KOPT-K1 (cell line): ENCODE data around the gene UBXN11.
A peak's percentile ranks its signal among the peaks of the same experiment; 100 is the strongest.

Experiments used
- H3K27ac ChIP-seq: fragments of 200-600 bp; sonication (generic); 2 replicates; pipeline ENCODE4 v1.5.1; 2016; ENCODE audit warnings: antibody characterized with exemption, mild to moderate bottlenecking, low read depth, low read length; ENCODE audit not compliant: poor library complexity, severe bottlenecking
- H3K36me3 ChIP-seq: fragments of 200-600 bp; sonication (generic); 2 replicates; pipeline ENCODE4 v1.5.1; 2017; ENCODE audit warnings: antibody characterized with exemption, mild to moderate bottlenecking, low read length, moderate library complexity; ENCODE audit not compliant: insufficient read depth
- H3K9me3 ChIP-seq: fragments of 200-600 bp; sonication (generic); 2 replicates; pipeline ENCODE4 v1.5.1; 2017; ENCODE audit warnings: antibody characterized with exemption, low read length, mild to moderate bottlenecking; ENCODE audit not compliant: insufficient read depth, poor library complexity, severe bottlenecking

UBXN11 gene

DNA sequence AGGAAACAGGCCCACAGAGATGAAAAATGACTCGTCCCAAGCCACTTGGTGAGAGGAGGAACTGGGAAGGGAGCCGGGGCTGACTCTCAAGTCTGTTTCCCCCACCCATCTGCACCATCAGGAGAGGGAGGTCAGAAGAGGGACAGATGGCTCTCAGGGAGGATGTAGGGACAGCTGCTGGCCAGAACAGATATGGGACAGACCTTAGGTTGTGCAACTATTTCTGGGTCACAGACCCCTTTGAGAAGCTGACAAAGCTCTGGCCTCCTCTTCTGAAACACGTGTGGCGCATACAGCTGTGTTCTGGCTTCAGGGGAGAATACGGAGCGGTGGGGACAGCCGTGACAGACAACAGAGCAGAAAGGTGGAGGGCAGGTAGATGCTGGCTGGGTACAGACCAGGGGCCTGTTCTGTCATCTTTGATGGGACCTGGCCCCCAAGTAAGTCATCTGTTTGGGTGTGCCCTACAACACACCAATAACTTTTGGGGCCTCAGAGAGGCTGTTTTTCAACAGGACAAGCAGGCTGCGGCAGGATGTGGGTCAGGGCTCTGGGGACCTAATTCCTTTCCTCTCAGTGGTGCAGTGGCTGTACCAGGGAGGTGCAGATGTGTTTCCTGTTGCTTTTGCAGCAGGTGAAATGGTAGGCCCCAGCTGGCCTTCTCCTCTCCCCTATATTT is 19.3 kb downstream of the UBXN11 start:
- H3K36me3 ChIP-seq = peaks cover 11% of the 10 kb centered on the region; the same call in 1 of the 2 replicates
- H3K27ac ChIP-seq = peak overlapping the region; percentile 99
- H3K9me3 ChIP-seq = no peaks in the 10 kb centered on the region

DNA sequence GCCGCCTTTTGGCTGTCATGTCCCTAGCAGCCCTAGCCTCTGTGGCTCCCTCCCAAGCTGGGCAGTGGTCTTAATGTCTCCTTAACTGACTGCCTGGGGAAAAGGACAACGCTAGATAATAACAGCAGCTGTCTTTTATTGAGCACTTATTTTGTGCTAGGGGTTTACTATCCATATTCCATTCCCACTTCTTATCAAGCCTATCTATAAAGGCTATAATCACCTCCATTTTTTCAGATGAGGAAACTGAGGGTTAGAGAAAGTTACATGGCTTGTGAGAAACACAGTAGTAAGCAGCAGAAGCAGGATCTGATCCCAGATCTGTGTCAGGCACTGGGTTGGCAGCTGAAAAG is 20.4 kb downstream of the UBXN11 start:
- Histone ChIP-seq H3K9me3 (no peaks in the 10 kb centered on the region), H3K27ac (peak overlapping the region; percentile 99)

DNA sequence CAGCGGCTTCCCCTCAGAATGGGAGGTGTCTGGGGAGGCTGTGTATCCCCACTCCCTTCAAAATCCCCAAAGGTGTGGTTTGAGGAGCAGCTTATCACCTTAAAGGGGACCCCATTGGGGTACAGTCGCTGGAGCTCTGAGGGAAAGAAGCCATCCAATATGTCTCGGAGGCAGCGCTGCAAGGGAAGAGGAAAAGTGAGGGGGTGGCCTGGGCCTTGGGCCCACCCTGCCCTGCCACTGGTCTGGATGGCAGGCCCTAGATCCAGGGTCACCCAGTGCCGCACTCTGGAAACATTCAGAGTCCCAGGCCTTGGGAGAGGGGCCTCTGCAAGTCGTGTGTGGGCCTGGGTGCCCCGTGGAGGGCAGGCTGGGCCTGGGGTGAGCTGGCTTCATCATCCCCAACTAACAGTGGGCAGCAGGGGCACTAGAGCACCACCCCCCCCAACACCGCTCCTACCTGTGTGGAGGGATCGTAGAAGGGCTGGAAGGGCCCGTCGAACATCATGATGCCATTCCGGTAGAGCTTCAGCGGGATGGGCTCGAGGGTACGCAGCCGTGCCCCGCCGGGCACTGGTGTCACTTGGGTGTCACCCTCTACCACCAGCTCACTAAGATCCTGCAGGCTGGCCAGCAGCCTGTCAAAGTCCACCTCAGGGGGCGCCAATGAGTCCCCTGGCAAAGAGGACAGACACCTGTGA is 20.9 kb downstream of the UBXN11 start:
- H3K36me3 ChIP-seq = peaks cover 26% of the 10 kb centered on the region
- peak overlapping the region; percentile 99 for H3K27ac ChIP-seq
- no peaks in the 10 kb centered on the region for H3K9me3 ChIP-seq

More for the DNA sequence above, 20.4 kb downstream of the UBXN11 start:
- peaks cover 23% of the 10 kb centered on the region for H3K36me3 ChIP-seq

DNA sequence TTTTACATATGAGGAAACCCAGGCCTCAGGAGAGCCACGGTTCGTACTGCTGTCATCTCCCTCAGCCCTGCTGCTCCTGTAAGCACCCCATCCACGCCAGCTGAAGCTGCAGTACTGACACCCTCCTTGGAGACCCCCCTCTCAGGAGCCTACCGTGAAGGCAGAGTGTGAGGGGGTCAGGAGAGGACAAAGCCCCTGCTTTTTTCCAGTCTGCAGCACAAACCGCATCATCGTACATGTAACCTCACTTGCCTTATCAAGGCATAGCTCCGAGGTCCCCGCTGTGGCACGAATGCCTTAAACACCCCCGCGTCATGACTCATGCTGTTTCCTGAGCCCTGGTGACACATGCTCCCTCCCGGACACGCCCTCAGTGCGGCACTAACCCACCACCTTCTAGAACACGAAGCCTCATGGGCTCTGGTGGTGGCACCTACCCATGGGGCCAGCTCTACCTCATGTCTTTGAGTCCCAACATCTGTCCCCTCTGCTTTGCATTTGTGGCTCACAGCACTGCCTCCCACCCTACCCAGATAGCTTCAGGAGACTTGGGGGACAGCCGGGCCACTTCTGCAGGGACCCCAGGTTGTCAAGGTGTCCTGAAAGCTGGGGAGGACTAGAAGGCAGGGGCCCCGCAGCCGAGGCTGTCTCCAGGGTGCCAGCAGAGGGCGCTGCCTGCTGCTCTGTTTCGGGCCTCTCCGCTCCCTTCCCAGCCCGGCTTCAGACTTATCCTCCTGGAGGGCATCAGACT is 21.7 kb downstream of the UBXN11 start:
- peak overlapping the region; percentile 99 for H3K27ac ChIP-seq
- peaks cover 26% of the 10 kb centered on the region for H3K36me3 ChIP-seq
- H3K9me3 ChIP-seq = no peaks in the 10 kb centered on the region

DNA sequence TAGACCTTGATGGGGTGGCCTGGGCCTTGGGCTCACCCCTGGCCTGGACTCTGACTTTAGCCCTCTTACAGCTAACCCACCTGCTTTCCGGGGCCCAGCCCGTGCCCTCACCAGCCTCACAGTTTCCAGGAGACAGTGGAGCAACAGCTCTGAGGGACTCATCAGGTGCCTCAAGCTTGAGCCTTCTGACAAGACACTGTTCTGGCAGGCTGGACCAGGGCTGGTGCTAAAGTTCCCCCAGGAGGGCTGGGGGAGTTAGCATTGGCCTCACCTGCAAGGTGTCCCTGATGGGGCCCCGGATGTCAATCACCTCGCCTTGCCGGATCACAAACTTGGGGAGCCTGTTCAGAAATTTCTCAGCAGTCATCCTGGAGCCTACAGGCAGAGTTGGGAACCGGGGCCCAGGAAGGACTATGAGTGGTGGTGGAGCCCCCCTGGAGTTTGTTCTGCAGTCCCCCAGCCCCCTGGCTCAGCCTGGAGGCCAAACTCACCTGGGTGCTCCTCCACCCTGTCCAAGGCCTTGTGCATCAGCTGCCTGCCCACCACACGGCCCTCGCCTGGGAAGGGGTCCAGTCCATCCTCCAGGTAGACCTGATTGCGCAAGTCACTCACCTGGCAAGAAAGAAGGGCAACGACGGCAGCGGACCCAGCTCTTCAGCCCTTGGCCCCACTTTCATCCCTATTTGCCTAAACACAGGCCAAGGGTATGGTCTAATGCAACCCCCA is 22.4 kb downstream of the UBXN11 start:
- Histone ChIP-seq H3K36me3 (peaks cover 27% of the 10 kb centered on the region), H3K27ac (peak overlapping the region; percentile 99), H3K9me3 (no peaks in the 10 kb centered on the region)

DNA sequence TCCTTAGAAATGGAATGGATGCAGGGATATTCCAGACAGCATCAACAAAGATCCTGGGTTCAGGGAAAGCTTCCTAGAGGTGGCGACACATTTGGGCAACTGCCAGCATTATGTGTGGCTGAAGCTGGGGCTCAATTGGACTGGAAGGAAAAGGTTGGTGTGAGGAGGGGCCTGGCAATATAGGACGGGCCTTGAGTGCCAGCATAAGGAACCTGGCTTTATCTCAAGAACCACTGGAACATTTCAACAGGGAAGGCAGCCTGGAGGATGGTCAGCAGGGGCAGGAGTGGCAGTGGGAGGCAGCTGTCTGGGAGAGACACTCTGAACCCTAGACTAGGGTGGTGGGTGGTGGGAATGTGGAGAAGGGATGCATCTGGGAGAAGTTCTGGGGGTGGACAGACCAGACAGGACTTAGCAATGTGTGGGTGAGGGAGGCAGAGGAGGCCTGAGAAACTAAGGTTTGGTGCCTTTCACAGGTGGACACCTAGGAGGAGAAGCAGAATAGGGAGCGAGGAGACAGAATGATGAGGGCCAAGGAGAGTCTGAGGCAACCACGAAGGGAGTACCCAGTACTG is 23.1 kb downstream of the UBXN11 start:
- peaks cover 33% of the 10 kb centered on the region for H3K36me3 ChIP-seq
- H3K27ac ChIP-seq = peak overlapping the region; percentile 99
- no peaks in the 10 kb centered on the region for H3K9me3 ChIP-seq

DNA sequence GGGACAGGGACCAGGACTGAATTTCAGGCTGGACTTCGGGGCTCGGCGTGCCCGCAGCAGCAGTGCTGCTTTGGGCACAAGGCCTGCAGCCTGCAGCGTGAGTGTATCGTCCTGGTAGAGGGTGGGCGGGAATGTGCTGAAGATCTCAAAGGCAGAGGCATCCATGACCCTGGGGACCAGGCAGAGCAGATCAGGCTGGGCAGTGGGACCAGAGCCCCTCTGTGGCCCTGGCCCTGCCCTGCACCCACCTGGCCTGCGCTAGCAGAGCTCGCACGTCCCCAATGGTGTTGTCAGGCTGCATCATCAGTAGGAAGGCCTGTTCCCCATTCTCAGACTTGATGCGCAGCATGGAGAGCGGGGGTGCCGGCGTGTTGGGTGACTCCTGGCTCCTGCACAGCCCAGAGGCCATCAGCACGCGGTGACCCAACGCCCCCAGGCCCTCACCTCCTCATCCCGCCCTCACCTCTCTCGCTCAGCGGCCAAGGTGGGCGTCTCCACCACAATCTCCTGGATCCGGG is 24.0 kb downstream of the UBXN11 start:
- Histone ChIP-seq H3K9me3 (no peaks in the 10 kb centered on the region), H3K27ac (no peak overlapping the region), H3K36me3 (peaks cover 42% of the 10 kb centered on the region)

DNA sequence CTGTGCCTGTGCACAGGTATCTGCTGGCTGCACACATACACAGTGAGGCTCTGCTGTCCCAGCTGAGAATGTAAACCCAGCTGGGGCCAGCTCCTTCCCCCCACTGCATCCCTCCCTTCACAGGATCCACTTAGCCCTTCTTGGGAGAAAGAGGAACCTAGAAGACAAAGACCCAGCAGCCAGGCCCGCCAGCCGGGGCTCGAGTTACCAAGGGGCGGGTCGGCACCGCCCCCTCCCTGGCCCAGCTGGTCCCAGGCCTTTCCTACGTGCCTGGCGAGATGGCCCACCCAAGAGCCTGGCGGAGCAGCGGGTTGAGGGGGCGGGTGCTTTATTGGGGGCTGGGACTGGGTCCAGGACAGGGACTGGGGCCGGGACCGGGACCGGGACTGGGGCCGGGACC is 24.5 kb downstream of the UBXN11 start:
- Histone ChIP-seq H3K9me3 (no peaks in the 10 kb centered on the region), H3K36me3 (peaks cover 47% of the 10 kb centered on the region)

DNA sequence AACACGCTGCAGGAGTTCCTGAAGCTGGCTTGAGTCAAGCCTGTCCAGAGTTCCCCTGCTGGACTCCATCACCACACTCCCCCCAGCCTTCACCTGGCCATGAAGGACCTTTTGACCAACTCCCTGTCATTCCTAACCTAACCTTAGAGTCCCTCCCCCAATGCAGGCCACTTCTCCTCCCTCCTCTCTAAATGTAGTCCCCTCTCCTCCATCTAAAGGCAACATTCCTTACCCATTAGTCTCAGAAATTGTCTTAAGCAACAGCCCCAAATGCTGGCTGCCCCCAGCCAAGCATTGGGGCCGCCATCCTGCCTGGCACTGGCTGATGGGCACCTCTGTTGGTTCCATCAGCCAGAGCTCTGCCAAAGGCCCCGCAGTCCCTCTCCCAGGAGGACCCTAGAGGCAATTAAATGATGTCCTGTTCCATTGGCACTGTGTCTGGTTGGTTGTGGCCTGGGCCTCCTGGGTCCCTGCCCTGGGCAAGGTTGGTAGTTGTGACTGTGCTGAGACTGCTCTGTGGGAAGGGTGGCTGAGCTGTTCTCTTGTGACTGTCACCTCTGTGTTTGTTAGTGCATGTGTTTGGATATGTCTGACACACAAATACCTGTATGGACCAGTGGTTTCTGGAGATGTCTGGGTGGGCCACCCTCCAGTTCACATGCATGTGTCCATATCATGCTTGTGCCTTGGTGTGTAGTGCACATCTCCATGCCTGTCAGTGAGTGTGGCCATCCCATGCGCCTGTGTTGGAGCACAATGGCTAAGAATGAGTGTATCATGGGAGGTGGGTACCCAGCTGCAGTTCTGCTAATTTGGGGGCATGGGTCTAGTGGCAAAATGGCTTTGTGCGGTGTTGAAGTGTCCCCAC is 25.1 kb downstream of the UBXN11 start:
- peaks cover 54% of the 10 kb centered on the region for H3K36me3 ChIP-seq
- H3K27ac ChIP-seq = peak overlapping the region; percentile 73
- H3K9me3 ChIP-seq = no peaks in the 10 kb centered on the region

More for the DNA sequence above, 24.5 kb downstream of the UBXN11 start:
- H3K27ac ChIP-seq = peak overlapping the region; percentile 73

DNA sequence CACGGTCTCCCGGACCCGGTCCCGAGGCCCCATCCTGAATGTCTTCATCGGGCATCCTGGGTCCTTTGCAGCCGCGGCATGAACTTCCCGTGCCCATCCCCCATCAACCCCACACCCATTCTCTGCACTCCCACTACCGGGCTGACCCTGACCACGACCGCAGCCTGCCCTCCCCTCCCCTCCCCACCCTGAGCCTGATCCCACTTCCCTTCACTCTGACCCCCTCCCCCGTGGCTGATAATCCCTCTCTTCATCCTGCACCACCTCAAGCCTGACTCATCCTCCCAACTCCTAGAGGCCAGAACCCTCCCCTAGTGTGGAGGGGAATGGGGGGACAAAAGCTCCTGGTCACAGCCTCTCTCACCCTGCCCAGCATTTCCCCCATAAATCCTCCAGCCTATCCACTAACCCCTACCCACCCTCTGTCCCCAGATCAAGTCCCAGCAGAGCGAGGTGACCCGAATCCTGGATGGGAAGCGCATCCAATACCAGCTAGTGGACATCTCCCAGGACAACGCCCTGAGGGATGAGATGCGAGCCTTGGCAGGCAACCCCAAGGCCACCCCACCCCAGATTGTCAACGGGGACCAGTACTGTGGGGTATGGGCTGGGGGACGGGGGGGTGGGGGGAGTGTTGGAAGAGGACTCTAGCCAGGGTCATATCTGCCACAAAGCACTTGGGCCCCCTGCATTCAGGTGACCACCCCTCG is 25.9 kb downstream of the UBXN11 start:
- Histone ChIP-seq H3K9me3 (no peaks in the 10 kb centered on the region), H3K36me3 (peaks cover 62% of the 10 kb centered on the region), H3K27ac (peak overlapping the region; percentile 73)

DNA sequence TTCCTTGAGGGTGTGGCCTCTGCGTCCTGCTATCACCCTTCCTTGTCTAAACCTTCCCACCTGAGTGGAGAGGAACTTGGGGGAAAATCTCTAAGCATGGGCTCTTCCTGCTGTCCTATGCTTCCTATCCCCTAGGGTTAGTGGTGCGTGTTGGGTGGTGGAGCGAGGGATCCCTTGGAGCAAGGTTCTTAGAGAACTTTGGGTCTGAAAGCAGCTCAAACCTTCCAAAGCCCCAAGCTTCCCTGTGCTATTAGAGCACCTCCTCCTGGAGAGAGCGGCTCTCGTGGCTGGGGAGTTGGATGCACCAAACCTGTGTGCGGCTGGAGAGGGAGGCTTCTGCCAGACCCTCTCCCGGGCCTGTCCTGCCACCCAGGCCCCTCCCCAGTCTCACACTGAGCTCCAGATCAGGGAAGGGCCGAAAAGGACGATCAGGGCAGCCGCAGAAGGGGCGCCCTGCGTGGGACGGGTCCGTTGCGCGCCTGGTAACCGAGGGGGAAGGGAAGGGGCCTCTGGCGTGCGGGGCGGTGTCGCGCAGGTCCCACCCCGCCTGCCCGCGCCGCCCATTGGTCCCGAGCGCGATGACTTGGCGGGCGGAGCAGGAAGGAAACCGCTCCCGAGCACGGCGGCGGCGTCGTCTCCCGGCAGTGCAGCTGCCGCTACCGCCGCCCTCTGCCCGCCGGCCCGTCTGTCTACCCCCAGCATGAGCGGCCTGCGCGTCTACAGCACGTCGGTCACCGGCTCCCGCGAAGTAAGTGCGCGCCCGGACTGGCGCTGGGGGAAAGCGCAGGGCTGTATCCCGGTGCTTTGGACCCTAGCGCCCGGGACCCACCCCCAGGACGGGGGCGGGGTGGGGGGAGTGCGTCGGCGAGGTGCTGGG is 26.7 kb downstream of the UBXN11 start, which contains the start of gene SH3BGRL3:
Gene SH3BGRL3, plus strand, starts transcription at position 631 of the 877 bp plus-strand sequence. Its CDS starts 70 bp downstream, at position 701.
- Histone ChIP-seq H3K9me3 (no peaks in the 10 kb centered on the region), H3K36me3 (peaks cover 70% of the 10 kb centered on the region), H3K27ac (peak within 1 kb of the TSS; percentile 73)

DNA sequence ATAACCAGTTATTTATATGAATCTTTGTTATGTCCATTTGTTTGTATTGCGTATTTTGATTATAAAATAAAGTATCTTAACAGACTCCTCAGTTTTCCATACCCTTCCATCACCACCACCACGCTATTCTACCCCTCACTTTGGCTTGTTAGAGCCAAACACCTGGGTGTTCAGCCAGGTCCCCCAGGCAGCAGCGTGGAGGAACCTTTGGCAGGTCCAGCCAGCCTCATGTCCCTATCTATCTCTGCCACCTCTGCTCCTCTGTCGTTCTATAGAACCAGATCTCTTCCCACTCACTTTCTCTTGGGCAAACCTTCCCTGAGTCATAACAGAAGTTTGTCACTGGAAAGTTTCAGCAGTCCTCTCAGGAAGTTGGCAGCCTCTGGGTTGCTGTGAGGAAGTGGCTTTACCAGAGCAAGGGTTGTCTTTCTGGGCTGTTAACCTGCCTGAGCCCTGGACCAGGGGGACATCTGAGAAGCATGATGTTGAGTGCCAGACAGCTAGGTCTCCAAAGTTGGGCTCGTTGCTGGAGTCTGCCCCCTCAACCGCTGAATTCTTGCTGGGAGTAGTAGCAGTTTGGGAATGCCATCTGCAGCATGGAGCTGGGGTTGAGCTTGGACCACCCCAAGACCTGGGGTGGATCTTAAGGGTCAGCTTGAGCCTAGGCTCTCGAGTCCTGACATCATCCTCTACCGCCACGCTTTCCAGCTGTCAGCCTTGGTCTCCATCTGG is 27.5 kb downstream of the UBXN11 start:
- Histone ChIP-seq H3K36me3 (peaks cover 78% of the 10 kb centered on the region), H3K27ac (peak overlapping the region; percentile 73), H3K9me3 (no peaks in the 10 kb centered on the region)
